Esophagus squamous epithelium (tissue), 5 donors: Measurements from ENCODE around the gene NOS2. TPM values are rescaled to one million over a fixed set of nuclear protein-coding genes. Genes with fewer than 3 reads are reported as not detected.
"Not testable (repeated sequence)": the region's sequence is repeated elsewhere in the genome, so short reads cannot be mapped to it uniquely, and the experiment has no call there.

ENCODE experiments used
- DNase-seq: peaks from one replicate; lab custom pipeline; 2025; lab: John Stamatoyannopoulos, UW
- H3K27ac ChIP-seq, 4 donors: fragments of 200-600 bp; sonication (generic); one replicate each; pipeline ENCODE4 v1.5.1; 2016 to 2019; ENCODE audit warnings: mild to moderate bottlenecking in 1 of 4
- H3K27me3 ChIP-seq, 4 donors: fragments of 200-600 bp; sonication (generic); 1 replicate in 3 of 4; 2 replicates in 1 of 4; pipeline versions ENCODE4 v1.5.1 to v1.6.0; 2017 to 2021; ENCODE audit warnings: antibody characterized with exemption in 1 of 4
- H3K36me3 ChIP-seq, 3 donors: fragments of 200-600 bp; sonication (generic); one replicate each; pipeline ENCODE4 v1.5.1; 2016 to 2019
- H3K4me1 ChIP-seq, 3 donors: fragments of 200-600 bp; sonication (generic); one replicate each; pipeline ENCODE4 v1.5.1; 2017 to 2019
- H3K4me3 ChIP-seq, 4 donors: fragments of 200-600 bp; sonication (generic); 1 replicate in 3 of 4; 2 replicates in 1 of 4; pipeline ENCODE4 v1.5.1; 2016 to 2019; ENCODE audit warnings: mild to moderate bottlenecking in 2 of 4, moderate library complexity in 1 of 4
- H3K9me3 ChIP-seq, 3 donors: fragments of 200-600 bp; sonication (generic); one replicate each; pipeline ENCODE4 v1.5.1; 2016 to 2019
- POLR2A ChIP-seq, 4 donors: fragments of 450-650 bp; IDR thresholded peaks; one replicate each; pipeline ENCODE4 v1.6.1; 2017; ENCODE audit warnings: antibody characterized with exemption in 4 of 4, mild to moderate bottlenecking in 4 of 4, moderate library complexity in 3 of 4
- WGBS, 2 donors: methylation state at CpG; one replicate each; pipeline ENCODE4 v1.1.5; 2018; 5-methylcytosine and 5-hydroxymethylcytosine counted together
- intact Hi-C: fragments of 100-400 bp; cut with DNase I; formaldehyde crosslinking; loops from one replicate; pipeline ENCODE4 v1.15.0; 2022
- total RNA-seq, 4 donors: library from RNA; depleted of rRNA; stranded (reverse); fragments of >200 nt; gene quantifications; one replicate each; pipeline ENCODE4 v1.1.0, GENCODE V29; 2016
- TF ChIP-seq, protein P1 (sequence below), 6 experiments: fragments of 450-650 bp in 4 of 6; fragments of 200-600 bp in 2 of 6; sonication (generic) in 2 of 6; IDR thresholded peaks; one replicate each; pipeline ENCODE4 v1.5.1; 2016 to 2019; ENCODE audit warnings: antibody characterized with exemption in 6 of 6, mild to moderate bottlenecking in 4 of 6, moderate library complexity in 4 of 6
- donor health status: DM: yes; HTN: yes; CAD: no.

Gene NOS2
- total RNA-seq, 4 donors from 2014 or later = 0.11 to 2.7 (median 0.86) TPM

DNA sequence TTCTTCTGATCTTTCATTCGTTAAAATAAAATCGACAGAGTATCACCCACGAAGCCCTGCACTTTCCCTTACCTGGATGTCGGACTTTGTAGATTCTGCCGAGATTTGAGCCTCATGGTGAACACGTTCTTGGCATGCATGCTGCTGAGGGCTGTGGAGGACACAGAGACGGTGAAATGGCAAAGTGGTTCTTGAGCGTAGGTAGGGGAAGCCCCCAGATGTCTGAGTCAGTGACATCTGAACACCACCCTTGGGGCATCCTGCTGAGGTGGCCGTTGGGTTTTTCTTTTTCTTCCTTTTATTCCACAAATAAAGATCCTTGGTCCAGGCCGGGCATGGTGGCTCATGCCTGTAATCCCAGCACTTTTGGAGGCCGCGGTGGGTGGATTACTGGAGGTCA, 33.9 kb downstream of the NOS2 start:
- no peaks in the 10 kb centered on the region for H3K4me1 ChIP-seq
- no peak for TF ChIP-seq POLR2A (IDR thresholded peaks at IDR 0.05)
- TF ChIP-seq, protein P1, sequence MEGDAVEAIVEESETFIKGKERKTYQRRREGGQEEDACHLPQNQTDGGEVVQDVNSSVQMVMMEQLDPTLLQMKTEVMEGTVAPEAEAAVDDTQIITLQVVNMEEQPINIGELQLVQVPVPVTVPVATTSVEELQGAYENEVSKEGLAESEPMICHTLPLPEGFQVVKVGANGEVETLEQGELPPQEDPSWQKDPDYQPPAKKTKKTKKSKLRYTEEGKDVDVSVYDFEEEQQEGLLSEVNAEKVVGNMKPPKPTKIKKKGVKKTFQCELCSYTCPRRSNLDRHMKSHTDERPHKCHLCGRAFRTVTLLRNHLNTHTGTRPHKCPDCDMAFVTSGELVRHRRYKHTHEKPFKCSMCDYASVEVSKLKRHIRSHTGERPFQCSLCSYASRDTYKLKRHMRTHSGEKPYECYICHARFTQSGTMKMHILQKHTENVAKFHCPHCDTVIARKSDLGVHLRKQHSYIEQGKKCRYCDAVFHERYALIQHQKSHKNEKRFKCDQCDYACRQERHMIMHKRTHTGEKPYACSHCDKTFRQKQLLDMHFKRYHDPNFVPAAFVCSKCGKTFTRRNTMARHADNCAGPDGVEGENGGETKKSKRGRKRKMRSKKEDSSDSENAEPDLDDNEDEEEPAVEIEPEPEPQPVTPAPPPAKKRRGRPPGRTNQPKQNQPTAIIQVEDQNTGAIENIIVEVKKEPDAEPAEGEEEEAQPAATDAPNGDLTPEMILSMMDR (IDR thresholded peaks at IDR 0.05) = no peak
- no peaks in the 10 kb centered on the region for H3K36me3 ChIP-seq
- no peaks in the 10 kb centered on the region for H3K27me3 ChIP-seq
- WGBS, 2 donors = 71 to 75% methylated on average over 11 of the region's 12 CpGs
- H3K4me3 ChIP-seq = no peak overlapping the region
- intact Hi-C loops = no loop called here
- H3K9me3 ChIP-seq = no peaks in the 10 kb centered on the region
- no peak for DNase-seq
- H3K27ac ChIP-seq = no peak overlapping the region

DNA sequence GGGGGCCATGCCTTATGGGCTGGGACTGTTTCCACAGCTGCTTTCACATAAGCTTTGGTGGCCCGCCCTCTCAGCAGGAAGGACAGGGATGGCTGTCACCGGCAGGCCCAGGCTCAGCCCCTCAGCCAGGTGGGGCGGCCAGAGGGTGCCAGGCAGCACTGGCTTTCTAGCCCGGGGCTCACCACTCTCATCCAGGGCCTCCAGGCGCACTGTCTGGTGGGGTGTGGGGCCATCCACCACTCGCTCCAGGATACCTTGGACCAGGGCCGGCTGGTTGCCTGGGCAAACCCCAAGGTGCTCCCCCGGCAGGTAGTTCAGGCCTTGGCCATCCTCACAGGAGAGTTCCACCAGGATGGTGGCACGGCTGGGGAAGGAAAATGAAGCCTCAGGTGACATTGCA, 35.0 kb downstream of the NOS2 start:
- Histone ChIP-seq H3K4me1 (no peaks in the 10 kb centered on the region), H3K4me3 (no peak overlapping the region), H3K36me3 (no peaks in the 10 kb centered on the region), H3K9me3 (no peaks in the 10 kb centered on the region), H3K27ac (no peak overlapping the region), H3K27me3 (no peaks in the 10 kb centered on the region)
- intact Hi-C loops = no loop called here
- TF ChIP-seq, protein P1 (IDR thresholded peaks at IDR 0.05) = no peak
- TF ChIP-seq POLR2A (IDR thresholded peaks at IDR 0.05) = no peak
- WGBS, 2 donors = no CpG with 5 or more reads among the region's 9 CpGs
- no peak for DNase-seq

DNA sequence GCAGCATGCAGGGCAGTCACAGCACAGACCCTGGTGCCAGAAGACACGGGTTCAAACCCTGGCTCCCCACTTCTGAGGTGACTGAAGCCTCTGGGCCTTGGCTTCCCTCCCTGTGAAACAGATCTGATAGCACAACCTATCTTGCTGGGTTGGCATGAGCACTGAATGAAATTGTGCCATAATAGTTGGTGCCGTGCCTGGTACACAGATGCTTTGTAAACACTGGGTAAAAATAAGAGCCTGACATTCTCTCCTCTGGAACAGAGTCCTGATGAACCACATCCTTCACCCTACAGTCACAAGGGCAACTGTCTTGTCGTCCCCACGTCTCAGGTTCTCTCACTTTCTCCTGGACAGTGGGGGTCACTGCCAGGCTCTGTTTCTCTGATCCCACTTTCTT, 35.7 kb downstream of the NOS2 start:
- 59 to 69% methylated on average over 3 to 4 of the region's 4 CpGs for WGBS, 2 donors
- H3K36me3 ChIP-seq = no peaks in the 10 kb centered on the region
- no peaks in the 10 kb centered on the region for H3K4me1 ChIP-seq
- H3K4me3 ChIP-seq = no peak overlapping the region
- H3K27me3 ChIP-seq = no peaks in the 10 kb centered on the region
- no peaks in the 10 kb centered on the region for H3K9me3 ChIP-seq
- DNase-seq = no peak
- H3K27ac ChIP-seq = no peak overlapping the region
- intact Hi-C loops = loop anchor here (5.0 kb wide), 1 partner anchor 118 kb away; no protein-coding TSS in a partner anchor
- TF ChIP-seq, protein P1 (IDR thresholded peaks at IDR 0.05) = no peak
- TF ChIP-seq POLR2A (IDR thresholded peaks at IDR 0.05) = no peak

DNA sequence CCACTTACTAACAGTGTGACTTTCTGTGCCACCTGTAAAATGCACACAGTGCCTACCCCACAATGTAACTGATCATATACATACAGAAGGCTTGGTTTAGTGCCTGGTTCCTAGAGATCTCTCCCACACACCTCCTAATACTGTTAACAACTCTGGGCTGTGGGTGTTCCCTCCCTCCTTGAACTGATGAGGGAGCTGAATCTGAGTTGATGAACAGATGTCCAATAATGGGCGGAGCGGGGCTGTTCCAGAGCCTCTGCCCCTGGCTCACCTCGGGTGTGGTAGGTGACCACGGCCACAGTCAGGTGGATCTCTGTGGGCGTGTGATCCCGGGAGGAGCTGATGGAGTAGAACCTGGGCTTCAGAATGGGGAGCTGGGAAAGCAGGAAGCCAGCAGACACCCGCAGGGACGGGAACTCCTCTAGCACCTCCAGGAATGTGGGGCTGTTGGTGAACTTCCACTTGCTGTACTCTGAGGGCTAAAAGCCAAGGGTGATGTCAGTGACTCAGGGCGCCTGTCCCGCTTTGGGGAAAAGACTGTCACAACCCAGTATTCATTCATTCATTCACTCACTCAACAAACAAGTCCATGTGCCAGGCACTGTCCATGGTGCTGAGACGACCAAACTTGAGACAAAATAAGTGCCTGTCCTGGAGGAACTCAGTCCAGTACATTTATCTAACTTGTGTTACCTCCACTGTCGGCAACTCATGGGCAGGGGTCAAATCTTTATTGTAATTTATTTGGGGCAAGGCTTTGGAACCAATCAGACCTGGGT, 37.6 kb downstream of the NOS2 start:
- H3K4me3 ChIP-seq = no peak overlapping the region
- H3K4me1 ChIP-seq = no peaks in the 10 kb centered on the region
- no peaks in the 10 kb centered on the region for H3K9me3 ChIP-seq
- 56 to 84% methylated on average over 9 to 11 of the region's 12 CpGs for WGBS, 2 donors
- DNase-seq = no peak
- intact Hi-C loops = loop anchor here (5.0 kb wide), 1 partner anchor 120 kb away; no protein-coding TSS in a partner anchor
- H3K27ac ChIP-seq = no peak overlapping the region
- H3K27me3 ChIP-seq = no peaks in the 10 kb centered on the region
- H3K36me3 ChIP-seq = no peaks in the 10 kb centered on the region
- TF ChIP-seq POLR2A (IDR thresholded peaks at IDR 0.05) = no peak
- TF ChIP-seq, protein P1 (IDR thresholded peaks at IDR 0.05) = no peak

DNA sequence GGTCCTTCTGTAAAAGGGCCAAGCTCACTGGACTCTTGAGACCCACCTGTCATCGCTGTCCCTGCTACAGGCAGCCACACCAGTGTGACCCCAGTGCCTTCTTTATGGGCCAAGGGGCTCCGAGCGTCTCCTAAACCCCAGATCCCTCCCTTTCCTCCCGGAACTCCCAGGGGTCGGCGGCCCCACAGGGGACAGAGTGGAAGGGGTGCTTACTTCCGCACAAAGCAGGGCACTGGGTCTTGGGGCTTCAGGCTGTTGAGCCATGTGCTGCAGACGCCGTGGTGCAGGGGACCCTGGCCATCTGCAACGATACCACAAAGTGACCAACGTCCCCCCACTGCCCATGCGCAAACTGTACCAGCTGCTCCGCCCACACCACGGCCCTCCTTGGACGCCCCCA, 39.4 kb downstream of the NOS2 start:
- not testable (repeated sequence) for H3K9me3 ChIP-seq, H3K4me1 ChIP-seq, H3K27me3 ChIP-seq, DNase-seq, H3K4me3 ChIP-seq, H3K27ac ChIP-seq, H3K36me3 ChIP-seq
- 80% methylated on average over 2 of the region's 15 CpGs; no CpG with 5 or more reads in 1 of the 2 donors for WGBS, 2 donors
- intact Hi-C loops = loop anchor here (5.0 kb wide), 1 partner anchor 121 kb away; no protein-coding TSS in a partner anchor
